ENCODE measurements around the gene NCAPH2.
A peak's percentile ranks its signal among the peaks of the same experiment; 100 is the strongest.

DNA sequence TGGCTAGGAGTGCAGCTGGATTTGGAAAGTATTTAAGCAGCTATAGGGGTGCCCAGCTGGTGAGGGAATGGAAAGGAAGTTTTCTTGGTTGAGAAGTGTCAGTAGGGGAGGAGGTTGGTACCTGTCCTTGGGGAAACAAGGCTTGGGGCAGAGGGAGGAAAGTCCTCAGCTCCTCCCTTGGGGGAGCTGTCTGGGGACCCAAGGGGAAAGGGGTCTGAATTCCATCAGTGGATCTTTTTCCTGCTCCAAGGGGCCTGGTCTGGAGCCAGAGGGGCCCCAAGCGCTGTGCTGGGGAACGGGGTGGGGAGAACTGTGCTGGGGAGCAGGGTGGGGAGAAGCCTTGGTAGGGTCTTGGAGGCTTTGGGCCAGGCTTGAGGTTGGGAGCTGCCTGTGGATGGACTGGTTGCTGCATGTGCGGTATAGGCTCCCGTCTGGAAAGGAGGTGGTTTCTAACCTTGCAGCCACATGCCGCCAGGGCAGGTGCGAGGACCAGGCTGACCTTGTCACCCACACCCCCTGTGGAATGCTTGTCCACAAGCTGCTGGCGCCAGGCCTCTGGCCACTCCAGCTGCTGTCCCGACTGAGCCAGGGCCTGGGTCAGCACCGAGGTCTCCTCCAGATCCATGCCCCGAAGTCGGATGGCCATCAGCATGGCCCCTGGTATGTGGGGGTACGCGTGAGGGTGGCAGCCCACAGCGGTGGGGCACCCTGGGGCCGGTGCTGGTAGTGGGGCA, 20.8 kb downstream of the NCAPH2 start:
- TF ChIP-seq CTCF (IDR thresholded peaks at IDR 0.05) (no peak), POLR2AphosphoS5 (IDR thresholded peaks at IDR 0.05) (peak in 1 of 2 donors; percentile 5), POLR2A (IDR thresholded peaks at IDR 0.05) (no peak), EP300 (IDR thresholded peaks at IDR 0.05) (no peak)
